VCaP (cell line): ENCODE measurements around the gene SEC63.

Source experiments
- H3K27ac ChIP-seq: fragments of 450-650 bp; 2 replicates; pipeline ENCODE4 v1.5.1; 2017
- CTCF ChIP-seq: fragments of 450-650 bp; conservative IDR thresholded peaks from 2 replicates; pipeline ENCODE4 v1.5.1; 2017; ENCODE audit warnings: mild to moderate bottlenecking, moderate library complexity

SEC63 gene

GRCh38 chr6:107821591-107821990, 136.4 kb downstream of the SEC63 start:
- TF ChIP-seq CTCF = no peak
- H3K27ac ChIP-seq = no peak overlapping the region

- no peak for TF ChIP-seq CTCF
- no peak overlapping the region for H3K27ac ChIP-seq
These were observed 137.4 kb downstream of the SEC63 start for GRCh38 chr6:107820338-107821261.

- no peak overlapping the region for H3K27ac ChIP-seq
- TF ChIP-seq CTCF = no peak
These were observed 138.1 kb downstream of the SEC63 start for GRCh38 chr6:107819964-107820337.

DNA sequence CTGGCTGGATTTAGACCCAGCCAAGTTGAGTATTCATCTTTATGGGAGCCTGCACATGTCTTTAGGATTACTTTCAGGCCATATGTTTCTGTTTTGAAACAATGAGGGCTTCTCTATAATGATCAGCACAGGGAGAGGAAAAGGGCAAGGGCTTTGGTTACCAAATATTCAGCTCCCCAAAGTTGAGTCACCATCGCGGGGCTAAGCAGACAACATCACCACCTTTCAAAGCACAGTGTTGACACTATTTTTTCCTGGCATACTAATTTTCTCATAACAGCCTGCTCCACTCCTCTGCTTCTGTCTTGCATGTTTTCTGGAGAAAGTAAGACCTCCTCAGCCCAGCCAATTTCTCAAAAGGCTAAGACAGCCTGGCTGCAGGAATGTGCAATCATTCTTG, 138.8 kb downstream of the SEC63 start:
- H3K27ac ChIP-seq = no peak overlapping the region
- TF ChIP-seq CTCF = no peak

GRCh38 chr6:107818272-107818671, 139.7 kb downstream of the SEC63 start:
- no peak for TF ChIP-seq CTCF
- H3K27ac ChIP-seq = no peak overlapping the region

DNA sequence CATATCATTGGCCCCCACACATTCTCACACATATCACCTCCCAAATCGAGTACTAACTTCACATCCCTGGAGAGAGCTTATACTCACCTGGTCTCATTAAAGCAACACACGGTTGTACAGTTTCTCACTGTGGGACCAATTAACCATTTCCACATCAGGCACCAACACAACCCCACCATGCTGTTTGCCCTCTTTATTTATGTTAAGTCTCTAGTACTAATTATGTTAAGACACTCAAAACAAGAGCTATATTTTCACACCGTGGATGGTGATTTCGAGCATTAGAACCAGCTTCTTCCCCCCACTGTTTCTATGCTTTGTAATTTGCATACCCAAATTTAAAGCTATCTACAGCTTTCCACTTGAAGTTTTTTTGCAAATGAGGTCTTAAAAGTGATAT, 140.2 kb downstream of the SEC63 start:
- no peak for TF ChIP-seq CTCF
- H3K27ac ChIP-seq = no peak overlapping the region
